HEK293 (cell line): ENCODE data around the gene PSMD12.
A peak's percentile ranks its signal among the peaks of the same experiment; 100 is the strongest.

Source experiments
- CTCF ChIA-PET: fragments of 350-600 bp; formaldehyde crosslinking; extraction: SDS; loops from one replicate; lab custom pipeline; 2021; ENCODE audit warnings: antibody characterized with exemption; lab: Yijun Ruan, JAX
- POLR2A ChIA-PET: fragments of 300-600 bp; formaldehyde crosslinking; extraction: SDS; loops from one replicate; lab custom pipeline; 2020; ENCODE audit warnings: antibody characterized with exemption, inconsistent platforms; lab: Yijun Ruan, JAX
- H3K27ac ChIP-seq: fragments of 200-500 bp; sonication (Bioruptor generic); 2 replicates; pipeline ENCODE4 v1.5.1; 2014; ENCODE audit warnings: low read depth, low read length, control low read depth, inconsistent platforms; ENCODE audit errors: extremely low read depth
- H3K36me3 ChIP-seq, 2 experiments: fragments of 200-500 bp in 1 of 2; sonication (Bioruptor generic) in 1 of 2; 1 replicate in 1 of 2; 2 replicates in 1 of 2; pipeline ENCODE4 v1.5.1; 2014 to 2017; ENCODE audit warnings: inconsistent platforms in 2 of 2, low read length in 2 of 2; ENCODE audit not compliant: control insufficient read depth in 2 of 2, insufficient read depth in 1 of 2
- H3K4me1 ChIP-seq: fragments of 200-500 bp; sonication (Bioruptor generic); 2 replicates; pipeline ENCODE4 v1.5.1; 2014; ENCODE audit warnings: mild to moderate bottlenecking, low read length, inconsistent platforms; ENCODE audit not compliant: control insufficient read depth, insufficient read depth
- H3K4me3 ChIP-seq: 2 replicates; pipeline ENCODE4 v1.5.1; 2011; ENCODE audit warnings: low read depth, mild to moderate bottlenecking, control low read depth, low read length, moderate library complexity
- H3K9me3 ChIP-seq: fragments of 200-500 bp; sonication (Bioruptor generic); 2 replicates; pipeline ENCODE4 v1.5.1; 2014; ENCODE audit warnings: low read depth, low read length, inconsistent platforms; ENCODE audit not compliant: control insufficient read depth, insufficient read depth
- HIC1 ChIP-seq: fragments of 450-650 bp; formaldehyde crosslinking; IDR thresholded peaks from 2 replicates; pipeline ENCODE4 v1.5.1; 2016; ENCODE audit warnings: missing biosample characterization, missing genetic modification characterization
- HOXA7 ChIP-seq: sonication (generic); formaldehyde crosslinking; IDR thresholded peaks from 2 replicates; pipeline ENCODE4 v1.8.1; 2022; ENCODE audit warnings: missing genetic modification reagents, borderline replicate concordance
- OSR2 ChIP-seq: fragments of 450-650 bp; formaldehyde crosslinking; IDR thresholded peaks from 2 replicates; pipeline ENCODE4 v1.5.1; 2016; ENCODE audit warnings: missing biosample characterization, missing genetic modification characterization
- PRDM10 ChIP-seq: fragments of 450-650 bp; formaldehyde crosslinking; IDR thresholded peaks from 2 replicates; pipeline ENCODE4 v1.5.1; 2016; ENCODE audit warnings: missing biosample characterization, missing genetic modification characterization
- WT1 ChIP-seq: fragments of 450-650 bp; formaldehyde crosslinking; IDR thresholded peaks from 2 replicates; pipeline ENCODE4 v1.5.1; 2016; ENCODE audit warnings: missing biosample characterization, missing genetic modification characterization
- ZBTB17 ChIP-seq: fragments of 450-650 bp; formaldehyde crosslinking; IDR thresholded peaks from 2 replicates; pipeline ENCODE4 v1.5.1; 2016; ENCODE audit warnings: missing biosample characterization, missing genetic modification characterization
- ZBTB6 ChIP-seq: fragments of 450-650 bp; formaldehyde crosslinking; IDR thresholded peaks from 2 replicates; pipeline ENCODE4 v1.5.1; 2017; ENCODE audit warnings: missing biosample characterization, missing genetic modification characterization
- ZBTB8A ChIP-seq: fragments of 450-650 bp; formaldehyde crosslinking; IDR thresholded peaks from 2 replicates; pipeline ENCODE4 v1.5.1; 2016; ENCODE audit warnings: missing biosample characterization, missing genetic modification characterization
- ZFHX2 ChIP-seq: fragments of 450-650 bp; formaldehyde crosslinking; conservative IDR thresholded peaks from 2 replicates; pipeline ENCODE4 v1.5.1; 2016; ENCODE audit warnings: missing biosample characterization, missing genetic modification characterization
- ZIC2 ChIP-seq: fragments of 450-650 bp; formaldehyde crosslinking; IDR thresholded peaks from 2 replicates; pipeline ENCODE4 v1.5.1; 2016; ENCODE audit warnings: missing biosample characterization, missing genetic modification characterization
- ZNF112 ChIP-seq: fragments of 450-650 bp; formaldehyde crosslinking; IDR thresholded peaks from 2 replicates; pipeline ENCODE4 v1.5.0; 2017; ENCODE audit warnings: missing biosample characterization, missing genetic modification characterization
- ZNF16 ChIP-seq: fragments of 450-650 bp; formaldehyde crosslinking; IDR thresholded peaks from 2 replicates; pipeline ENCODE4 v1.5.1; 2016; ENCODE audit warnings: low read depth, missing biosample characterization, missing genetic modification characterization
- ZNF341 ChIP-seq: fragments of 450-650 bp; formaldehyde crosslinking; IDR thresholded peaks from 2 replicates; pipeline ENCODE4; 2016; ENCODE audit warnings: low read depth, missing biosample characterization, missing genetic modification characterization
- ZNF600 ChIP-seq: fragments of 450-650 bp; formaldehyde crosslinking; IDR thresholded peaks from 2 replicates; pipeline ENCODE4 v1.5.1; 2016; ENCODE audit warnings: missing biosample characterization, missing genetic modification characterization
- TF ChIP-seq, protein P1 (sequence below): fragments of 450-650 bp; formaldehyde crosslinking; IDR thresholded peaks from 2 replicates; pipeline ENCODE4 v1.5.1; 2016; ENCODE audit warnings: missing biosample characterization, missing genetic modification characterization
- TF ChIP-seq, protein P2 (sequence below): fragments of 450-650 bp; formaldehyde crosslinking; IDR thresholded peaks from 2 replicates; pipeline ENCODE4 v1.5.0; 2017; ENCODE audit warnings: missing biosample characterization, missing genetic modification characterization, borderline replicate concordance

PSMD12 gene

GRCh38 chr17:67378454-67379250 lies 12.3 kb upstream of the PSMD12 start (continued):
- TF ChIP-seq PRDM10 (tag by site-specific recombination) (peak; percentile 59), ZNF112 (no peak), ZBTB6 (peak; percentile 49), HIC1 (tag by site-specific recombination) (no peak)

- ChIA-PET POLR2A (interaction anchor here (0.6 to 2.0 kb wide), 4 partner anchors 10 to 340 kb away, joined by 3 to 11 read pairs (median 4); partner anchors contain the start of gene NOL11), CTCF (interaction anchor here (0.6 to 3.6 kb wide), 41 partner anchors 9 to 472 kb away, joined by 3 to 47 read pairs (median 5); partner anchors contain the start of gene PSMD12)
- Histone ChIP-seq H3K36me3 (no peaks in the 10 kb centered on the region), H3K4me1 (peaks cover 5% of the 10 kb centered on the region; the same call in 1 of the 2 replicates), H3K9me3 (no peaks in the 10 kb centered on the region), H3K27ac (peak overlapping the region; percentile 87), H3K4me3 (peak overlapping the region; percentile 85)
- TF ChIP-seq ZBTB8A (peak; percentile 3; the same call in 1 of the 2 replicates), ZIC2 (0 out of 2 replicates have a peak, but pooled peaks have one; percentile 15), WT1 (tag by site-specific recombination) (peak; percentile 30; the same call in 1 of the 2 replicates), ZNF341 (peak; percentile 65; the same call in 1 of the 2 replicates), ZFHX2 (tag by site-specific recombination) (no peak), ZNF16 (tag by site-specific recombination) (no peak), HOXA7 (CRISPR knock-in tag) (no peak), OSR2 (tag by site-specific recombination) (no peak), ZBTB17 (tag by site-specific recombination) (0 out of 2 replicates have a peak, but pooled peaks have one; percentile 7), ZNF600 (tag by site-specific recombination) (peak; percentile 15)
- TF ChIP-seq, protein P1, sequence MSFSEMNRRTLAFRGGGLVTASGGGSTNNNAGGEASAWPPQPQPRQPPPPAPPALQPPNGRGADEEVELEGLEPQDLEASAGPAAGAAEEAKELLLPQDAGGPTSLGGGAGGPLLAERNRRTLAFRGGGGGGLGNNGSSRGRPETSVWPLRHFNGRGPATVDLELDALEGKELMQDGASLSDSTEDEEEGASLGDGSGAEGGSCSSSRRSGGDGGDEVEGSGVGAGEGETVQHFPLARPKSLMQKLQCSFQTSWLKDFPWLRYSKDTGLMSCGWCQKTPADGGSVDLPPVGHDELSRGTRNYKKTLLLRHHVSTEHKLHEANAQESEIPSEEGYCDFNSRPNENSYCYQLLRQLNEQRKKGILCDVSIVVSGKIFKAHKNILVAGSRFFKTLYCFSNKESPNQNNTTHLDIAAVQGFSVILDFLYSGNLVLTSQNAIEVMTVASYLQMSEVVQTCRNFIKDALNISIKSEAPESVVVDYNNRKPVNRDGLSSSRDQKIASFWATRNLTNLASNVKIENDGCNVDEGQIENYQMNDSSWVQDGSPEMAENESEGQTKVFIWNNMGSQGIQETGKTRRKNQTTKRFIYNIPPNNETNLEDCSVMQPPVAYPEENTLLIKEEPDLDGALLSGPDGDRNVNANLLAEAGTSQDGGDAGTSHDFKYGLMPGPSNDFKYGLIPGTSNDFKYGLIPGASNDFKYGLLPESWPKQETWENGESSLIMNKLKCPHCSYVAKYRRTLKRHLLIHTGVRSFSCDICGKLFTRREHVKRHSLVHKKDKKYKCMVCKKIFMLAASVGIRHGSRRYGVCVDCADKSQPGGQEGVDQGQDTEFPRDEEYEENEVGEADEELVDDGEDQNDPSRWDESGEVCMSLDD (tag by site-specific recombination) = 0 out of 2 replicates have a peak, but pooled peaks have one; percentile 23
- TF ChIP-seq, protein P2, sequence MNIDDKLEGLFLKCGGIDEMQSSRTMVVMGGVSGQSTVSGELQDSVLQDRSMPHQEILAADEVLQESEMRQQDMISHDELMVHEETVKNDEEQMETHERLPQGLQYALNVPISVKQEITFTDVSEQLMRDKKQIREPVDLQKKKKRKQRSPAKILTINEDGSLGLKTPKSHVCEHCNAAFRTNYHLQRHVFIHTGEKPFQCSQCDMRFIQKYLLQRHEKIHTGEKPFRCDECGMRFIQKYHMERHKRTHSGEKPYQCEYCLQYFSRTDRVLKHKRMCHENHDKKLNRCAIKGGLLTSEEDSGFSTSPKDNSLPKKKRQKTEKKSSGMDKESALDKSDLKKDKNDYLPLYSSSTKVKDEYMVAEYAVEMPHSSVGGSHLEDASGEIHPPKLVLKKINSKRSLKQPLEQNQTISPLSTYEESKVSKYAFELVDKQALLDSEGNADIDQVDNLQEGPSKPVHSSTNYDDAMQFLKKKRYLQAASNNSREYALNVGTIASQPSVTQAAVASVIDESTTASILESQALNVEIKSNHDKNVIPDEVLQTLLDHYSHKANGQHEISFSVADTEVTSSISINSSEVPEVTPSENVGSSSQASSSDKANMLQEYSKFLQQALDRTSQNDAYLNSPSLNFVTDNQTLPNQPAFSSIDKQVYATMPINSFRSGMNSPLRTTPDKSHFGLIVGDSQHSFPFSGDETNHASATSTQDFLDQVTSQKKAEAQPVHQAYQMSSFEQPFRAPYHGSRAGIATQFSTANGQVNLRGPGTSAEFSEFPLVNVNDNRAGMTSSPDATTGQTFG = no peak
Measured at GRCh38 chr17:67377488-67378453, 11.4 kb upstream of the PSMD12 start.
